GM19025 (cell line): Measurements from ENCODE around the gene TRMT1.
"Not testable (repeated sequence)": the region's sequence is repeated elsewhere in the genome, so short reads cannot be mapped to it uniquely, and the experiment has no call there.

ENCODE experiments used
- ATAC-seq: cut with Tn5 transposase; IDR thresholded peaks from one replicate; pipeline ENCODE4 v1.9.1; 2021; ENCODE audit warnings: mild to moderate bottlenecking, low read depth, moderate library complexity; ENCODE audit not compliant: unreplicated experiment

TRMT1 gene

DNA sequence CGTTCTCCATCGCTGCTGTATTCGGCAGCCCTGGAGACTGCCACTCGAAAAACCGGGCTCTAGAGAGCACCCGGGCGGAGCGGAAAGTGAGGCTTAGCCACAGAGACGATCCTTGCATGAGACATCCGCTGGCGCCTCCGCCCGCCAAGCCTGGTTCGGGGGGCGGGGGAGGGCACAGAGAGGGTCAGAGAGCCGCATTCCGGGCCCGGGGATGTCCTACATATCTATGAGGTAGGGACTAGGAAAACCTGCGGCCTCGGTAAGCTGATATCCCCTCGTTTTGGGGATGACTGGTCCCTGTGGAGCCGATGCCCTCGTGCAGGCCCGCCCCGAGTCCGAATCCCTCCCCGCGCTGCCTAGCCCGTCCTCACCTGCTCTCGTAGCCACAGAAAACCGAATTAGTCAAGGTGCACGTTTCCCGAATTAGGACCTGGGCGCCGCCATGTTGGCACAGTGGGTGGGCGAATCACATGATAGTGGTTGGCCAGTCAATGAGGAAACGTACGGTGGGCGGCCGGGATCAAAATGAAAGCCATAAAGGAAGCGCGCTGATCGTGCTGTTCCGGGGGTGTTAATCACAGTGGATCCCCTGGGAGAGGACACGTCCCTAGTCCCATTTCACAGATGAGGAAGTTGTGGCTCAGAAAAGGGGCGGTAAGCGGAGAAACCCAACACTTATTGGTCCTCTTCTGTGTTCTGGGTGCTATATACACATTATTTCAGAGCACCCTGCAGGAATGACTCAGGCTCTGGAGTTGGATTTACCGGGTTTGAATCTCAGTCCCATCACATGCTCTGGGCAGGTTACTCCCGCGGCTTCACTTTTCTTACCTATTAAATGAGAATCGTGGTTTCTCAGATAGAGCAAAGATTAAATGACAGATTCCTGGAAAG lies at the start of gene TRMT1:
TSS of gene TRMT1 (minus strand) at position 459 of the 894 bp plus-strand sequence. CDS start at position 118, 341 bp downstream.
- no peak for ATAC-seq

DNA sequence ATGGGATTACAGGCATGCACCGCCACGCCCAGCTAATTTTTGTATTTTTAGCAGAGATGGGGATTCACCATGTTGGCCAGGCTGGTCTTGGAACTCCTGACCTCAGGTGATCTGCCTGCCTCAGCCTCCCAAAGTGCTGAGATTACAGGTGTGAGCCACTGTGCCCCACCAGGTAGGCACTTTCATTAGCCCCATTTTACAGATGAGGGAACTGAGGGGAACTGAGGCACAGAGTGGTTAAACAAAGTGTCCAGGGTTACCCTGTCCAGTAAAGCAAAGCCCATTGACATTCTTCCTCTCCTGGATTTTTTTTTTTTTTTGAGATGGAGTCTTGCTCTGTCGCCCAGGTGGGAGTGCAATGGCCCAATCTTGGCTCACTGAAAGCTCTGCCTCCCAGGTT lies 49.6 kb upstream of the TRMT1 start:
- not testable (repeated sequence) for ATAC-seq

DNA sequence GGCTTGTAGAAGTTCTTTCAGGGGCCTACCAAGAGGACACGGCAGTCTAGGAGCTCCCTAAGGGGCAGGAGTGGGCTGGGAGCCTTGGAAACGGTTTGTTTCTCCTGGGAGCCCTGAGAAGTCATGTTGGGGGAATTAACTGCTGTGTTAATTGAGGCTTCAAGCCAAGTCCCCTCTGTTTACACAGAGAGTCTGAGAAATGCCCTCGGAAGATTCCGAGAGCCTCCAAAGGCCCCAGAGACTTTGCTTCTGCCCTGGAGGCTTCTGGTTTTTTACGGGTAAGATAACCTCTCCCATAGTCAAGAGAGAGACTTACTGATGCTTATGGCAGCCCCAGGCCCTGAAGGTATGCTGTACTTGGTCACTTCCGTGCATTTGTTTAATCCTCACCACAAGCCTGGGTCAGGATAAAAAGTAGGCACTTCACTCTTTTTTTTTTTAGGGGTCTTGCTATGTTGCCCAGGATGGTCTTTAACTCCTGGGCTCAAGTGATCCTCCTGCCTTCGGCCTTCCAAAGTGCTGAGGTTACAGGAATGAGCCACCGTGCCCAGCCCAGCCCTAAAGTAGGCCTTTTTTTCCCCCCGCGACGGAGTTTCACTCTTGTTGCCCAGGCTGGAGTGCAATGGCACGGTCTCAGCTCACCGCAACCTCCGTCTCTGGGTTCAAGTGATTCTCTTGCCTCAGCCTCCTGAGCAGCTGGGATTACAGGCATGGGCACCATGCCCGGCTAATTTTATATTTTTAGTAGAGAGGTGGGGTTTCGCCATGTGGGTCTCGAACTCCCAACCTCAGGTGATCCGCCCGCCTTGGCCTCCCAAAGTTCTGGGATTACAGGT lies 48.8 kb upstream of the TRMT1 start:
- no peak for ATAC-seq

DNA sequence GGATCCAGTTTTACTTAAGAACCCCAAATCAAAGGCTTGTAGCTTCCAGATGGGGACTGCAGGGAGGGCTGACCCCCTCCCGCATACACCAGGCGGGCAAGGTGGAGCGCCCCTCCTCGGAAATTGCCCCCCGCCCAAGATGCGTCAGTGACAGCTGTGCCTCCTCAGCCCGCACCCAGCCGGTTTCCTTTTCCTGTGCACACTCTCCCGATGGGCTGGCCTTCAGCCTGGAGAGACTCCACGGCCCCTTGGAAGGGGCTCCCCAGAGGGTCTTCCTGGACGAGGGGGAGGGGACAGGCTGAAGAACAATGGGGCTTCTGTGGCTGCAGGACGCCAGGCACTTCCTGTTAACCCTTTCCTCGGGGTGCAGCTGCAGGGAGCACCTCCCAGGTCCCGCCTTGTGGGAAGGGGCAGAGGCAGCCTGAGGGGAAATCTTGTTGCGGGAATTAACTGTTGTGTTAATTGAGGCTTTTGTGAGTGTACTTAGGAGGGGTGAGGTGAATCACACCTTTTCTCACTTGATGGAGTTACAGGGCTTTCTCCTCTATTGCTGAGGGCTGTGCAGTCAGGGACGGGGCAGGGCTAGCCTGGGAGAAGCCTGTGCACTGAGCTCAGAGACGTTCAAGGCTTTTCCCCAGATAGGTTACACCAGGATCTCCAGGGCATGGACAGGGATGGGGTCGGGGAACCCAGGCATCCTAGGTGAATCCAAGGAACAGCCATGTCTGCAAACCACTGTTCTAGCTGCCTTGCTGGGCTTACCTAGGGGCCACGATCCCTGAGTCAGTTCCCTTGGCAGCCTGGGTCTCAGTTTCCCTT lies 48.0 kb upstream of the TRMT1 start:
- ATAC-seq = no peak

DNA sequence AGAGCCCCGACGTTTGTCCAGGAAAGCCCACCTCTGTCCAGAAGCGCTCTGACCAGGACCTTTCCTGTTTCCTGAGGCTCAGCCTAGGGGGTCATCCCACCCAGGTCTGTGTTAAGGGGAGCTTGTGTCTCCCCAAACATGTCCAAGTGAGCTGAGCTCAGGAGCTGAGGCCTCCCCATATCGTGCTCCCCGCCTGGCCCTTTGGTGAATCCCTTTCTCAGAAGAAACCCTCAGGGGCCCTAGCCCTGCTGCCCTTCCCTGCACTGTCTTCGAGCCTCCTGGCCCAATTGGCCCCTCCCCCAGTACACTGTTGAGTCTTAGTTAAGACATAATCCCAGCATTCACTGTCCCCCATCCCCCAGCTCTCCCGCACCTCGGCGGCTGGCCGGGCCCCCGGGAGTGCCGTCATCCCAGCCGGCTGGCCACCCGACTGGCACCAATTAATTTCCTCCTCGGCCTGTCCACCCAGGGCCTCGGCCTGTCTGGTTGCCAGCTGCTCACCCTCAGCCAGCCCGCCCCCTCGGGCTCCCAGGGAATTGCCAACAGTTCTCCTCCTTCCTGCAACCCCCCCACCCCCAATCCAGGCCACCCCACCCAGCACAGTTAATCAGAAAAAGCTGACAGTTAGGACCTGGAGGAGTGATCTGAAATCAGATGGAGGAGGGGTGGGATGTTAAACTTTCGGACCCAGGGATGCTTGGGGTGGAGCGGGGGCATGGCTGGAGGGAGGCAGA lies 47.2 kb upstream of the TRMT1 start:
- no peak for ATAC-seq

DNA sequence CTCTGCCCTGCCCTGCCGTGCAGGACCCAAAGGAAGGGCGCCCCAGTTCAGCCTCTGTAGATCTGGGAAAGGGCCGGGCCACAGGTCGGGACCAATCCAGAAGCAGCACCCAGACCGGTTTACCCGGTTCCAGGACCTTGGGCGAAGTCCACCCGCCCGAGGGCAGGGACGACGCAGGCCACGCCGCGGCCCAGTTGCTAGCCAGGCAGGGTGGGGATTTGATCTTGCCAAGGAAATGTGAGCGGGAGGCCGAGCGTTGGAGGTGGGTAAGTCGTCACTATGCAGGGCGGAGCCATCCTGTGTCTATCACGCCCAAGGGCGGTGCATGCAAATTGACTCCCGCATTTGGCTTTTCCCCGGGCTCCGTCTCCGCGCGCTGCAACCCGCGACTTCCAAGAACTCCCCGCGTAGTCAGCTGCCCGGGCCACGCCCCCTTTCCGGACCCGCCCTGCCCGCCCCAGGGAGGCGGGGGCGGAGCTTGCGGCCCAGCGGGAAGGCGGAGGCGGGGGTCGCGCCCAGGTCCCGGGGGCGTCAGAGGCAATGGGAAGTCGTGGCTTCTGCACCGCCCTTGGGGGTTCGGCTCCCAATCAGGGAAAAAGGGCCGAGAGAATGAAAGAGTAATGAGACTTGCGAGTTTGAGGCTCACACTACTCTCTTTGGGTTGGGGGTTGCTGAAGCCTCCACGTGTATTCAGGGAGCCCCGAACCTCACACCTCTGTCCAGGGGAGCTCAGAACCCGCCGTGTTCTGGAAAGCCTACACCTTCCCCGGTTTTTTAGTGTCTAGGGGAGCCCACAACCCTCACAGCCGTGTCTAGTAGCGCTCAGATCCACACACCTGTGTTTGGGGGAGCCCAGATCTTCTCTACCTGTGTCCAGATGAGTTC lies 46.4 kb upstream of the TRMT1 start:
- ATAC-seq = no peak

DNA sequence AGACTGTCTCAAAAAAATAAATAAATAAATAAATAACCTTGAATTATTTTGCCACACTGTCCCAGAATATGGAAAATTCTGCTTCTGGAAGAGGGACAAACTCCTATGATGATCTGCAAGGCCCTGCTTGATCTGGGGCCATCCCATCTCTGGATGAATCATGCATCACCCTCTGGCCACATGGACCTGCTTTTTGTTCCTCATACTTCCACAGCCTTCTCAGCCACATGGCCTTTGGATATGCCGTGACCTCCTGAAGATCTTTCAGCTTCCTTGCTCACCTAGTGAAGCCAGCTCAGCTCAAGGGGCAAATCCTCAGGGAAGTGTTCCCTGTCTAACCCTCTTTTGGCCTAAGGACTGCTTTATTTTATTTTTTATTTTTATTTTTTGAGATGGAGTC lies 44.0 kb upstream of the TRMT1 start:
- ATAC-seq = no peak

DNA sequence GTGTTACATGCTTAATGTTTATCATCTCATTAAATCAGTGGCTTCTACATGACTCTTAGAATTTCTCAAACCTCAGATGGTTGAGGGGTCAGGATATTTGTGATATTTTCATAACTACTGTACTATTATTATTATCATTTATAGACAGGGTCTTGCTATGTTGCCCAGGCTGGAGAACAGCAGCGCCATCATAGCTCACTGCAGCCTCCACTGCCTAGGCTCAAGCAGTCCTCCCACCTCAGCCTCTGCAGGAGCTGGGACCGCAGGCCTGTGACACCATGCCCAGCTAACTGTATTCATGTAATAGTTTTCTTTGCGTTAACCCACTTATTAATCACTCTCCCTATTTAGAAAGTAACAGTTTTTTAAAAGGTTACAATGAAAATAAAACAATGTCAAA lies 43.2 kb upstream of the TRMT1 start:
- ATAC-seq = no peak

DNA sequence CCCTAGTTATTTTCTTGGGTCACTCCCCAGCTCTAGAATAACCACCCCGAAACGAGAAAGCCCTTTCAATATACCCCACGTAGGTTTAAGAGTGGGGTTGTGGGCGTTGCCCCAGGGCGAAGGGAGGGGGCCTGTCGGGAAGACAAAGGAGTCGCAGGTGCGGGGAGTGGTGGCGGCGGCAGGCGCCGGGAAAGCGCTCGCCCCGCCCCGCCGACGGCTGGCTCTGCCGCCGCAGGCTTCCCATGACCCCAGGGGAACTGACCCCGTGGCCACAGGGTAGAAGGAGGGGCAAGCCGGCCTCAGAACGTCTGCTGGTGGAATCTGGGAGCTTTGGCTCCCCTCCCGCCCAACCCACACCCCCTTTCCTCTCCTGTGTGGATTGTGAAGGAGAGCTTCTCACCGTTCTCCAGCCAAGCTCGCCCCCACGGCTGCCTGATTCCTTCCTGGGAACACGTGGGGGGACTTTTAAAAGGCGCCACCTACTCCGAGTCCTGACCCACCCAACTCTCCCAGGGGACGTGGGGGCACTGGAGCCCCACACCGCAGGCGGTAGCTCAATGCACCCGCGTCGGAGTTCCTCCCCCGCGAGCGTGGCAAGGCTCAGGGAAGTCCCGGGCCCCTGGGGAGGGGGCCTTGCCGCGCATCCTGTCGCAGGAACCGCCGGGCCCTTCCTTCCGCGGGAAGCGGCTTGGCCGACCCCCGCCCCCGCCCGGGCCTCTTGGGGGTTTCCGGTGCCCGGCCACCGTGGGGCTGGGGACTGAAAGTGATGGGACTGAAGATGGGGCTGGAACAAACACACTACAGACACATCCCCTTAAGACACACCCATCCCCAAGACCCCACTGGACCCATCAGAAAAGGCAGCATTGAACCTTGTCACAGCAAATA lies 39.2 kb upstream of the TRMT1 start:
- no peak for ATAC-seq

DNA sequence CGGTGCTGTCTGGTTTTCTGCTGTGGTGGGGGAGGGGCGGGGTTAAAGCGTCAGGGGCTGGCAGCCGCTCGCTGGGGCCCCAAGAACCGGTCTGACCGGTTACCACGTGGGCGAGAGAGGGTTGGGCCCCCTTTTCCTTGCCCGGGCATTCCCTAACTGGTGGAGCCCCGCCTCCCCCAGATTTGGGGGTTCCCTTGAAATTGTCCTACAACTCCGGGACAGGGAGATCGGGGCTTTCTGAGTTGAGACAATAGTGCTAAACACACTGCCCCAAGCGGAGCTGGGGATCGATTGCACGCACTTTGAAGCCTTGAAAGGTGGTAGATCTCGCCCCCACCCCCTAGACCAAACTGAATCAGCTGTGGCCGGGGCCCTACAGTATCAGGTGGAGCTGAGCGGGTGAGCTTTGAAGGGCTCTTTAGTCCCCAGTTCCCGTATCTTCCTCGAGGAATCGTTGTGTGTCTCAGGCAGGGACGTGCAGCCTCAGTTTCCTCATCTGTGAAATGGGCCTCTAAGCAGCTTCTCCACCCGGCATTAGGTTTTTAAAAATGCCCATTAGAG lies 38.5 kb upstream of the TRMT1 start:
- ATAC-seq = no peak

DNA sequence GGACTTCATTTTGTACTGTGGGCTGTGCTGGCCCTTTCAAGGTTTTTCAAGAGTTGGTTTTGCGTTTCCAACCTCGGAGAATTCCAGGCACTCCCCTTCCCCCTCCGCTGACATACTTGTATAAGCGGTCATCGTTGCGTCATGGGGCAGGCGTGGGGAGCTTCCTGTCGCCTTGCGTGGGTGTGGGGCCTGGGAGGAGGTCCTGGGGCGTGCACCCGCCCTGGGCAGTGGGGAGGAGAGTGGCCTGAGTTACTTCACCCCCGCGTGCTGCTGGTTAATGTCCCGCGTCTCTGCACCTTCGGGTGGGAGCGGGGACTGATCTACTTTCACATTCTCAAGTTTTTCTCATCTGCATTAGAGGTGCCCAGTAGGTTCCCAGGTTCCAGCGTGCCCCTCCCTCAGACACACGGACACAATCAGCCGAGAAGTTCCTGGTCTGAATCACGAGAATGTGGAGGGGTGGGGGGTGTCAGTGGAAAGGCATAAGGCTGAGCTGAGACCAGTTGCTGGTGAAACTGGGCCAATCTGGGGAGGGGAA lies 37.8 kb upstream of the TRMT1 start:
- no peak for ATAC-seq

DNA sequence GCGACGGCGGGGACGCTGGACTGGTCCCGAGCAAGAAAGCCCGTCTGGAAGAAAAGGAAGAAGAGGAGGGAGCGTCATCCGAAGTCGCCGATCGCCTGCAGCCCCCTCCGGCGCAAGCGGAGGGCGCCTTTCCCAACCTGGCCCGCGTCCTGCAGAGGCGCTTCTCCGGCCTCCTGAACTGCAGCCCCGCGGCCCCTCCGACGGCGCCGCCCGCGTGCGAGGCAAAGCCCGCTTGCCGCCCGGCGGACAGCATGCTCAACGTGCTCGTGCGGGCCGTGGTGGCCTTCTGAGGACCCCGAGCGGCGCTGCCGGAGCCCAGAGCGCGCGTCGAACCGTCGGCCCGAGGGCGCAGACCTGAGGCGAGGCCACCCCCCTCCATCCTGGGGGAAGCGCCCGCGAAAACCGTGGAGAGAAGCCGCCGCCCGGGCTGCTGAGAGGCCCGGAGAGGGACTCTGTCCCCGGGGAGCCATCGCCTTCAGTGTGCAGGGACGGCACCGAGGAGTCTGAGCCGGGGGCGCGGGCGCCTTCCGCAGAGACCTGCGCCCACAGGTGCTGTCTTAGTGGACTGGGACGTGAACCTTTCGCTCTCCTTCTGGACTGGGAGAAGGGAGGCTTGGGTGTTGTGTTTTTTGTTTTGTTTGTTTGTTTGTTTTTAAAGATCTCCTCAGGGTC lies 37.2 kb upstream of the TRMT1 start:
- no peak for ATAC-seq

DNA sequence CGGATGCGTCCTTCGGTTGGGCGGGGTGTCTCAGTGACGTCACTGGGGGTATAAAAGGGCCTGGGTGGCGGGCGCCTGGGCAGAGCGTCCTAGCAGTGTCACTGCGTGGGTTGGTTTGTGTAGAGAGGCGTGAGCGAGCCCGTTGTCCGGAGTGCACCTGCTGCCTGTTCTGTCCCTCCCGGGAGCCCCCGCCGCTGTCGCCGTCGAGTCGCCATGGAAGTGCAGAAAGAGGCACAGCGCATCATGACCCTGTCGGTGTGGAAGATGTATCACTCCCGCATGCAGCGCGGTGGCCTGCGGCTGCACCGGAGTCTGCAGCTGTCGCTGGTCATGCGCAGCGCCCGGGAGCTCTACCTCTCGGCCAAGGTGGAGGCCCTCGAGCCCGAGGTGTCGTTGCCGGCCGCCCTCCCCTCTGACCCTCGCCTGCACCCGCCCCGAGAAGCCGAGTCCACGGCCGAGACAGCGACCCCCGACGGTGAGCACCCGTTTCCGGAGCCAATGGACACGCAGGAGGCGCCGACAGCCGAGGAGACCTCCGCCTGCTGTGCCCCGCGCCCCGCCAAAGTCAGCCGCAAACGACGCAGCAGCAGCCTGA lies 36.5 kb upstream of the TRMT1 start:
- no peak for ATAC-seq

DNA sequence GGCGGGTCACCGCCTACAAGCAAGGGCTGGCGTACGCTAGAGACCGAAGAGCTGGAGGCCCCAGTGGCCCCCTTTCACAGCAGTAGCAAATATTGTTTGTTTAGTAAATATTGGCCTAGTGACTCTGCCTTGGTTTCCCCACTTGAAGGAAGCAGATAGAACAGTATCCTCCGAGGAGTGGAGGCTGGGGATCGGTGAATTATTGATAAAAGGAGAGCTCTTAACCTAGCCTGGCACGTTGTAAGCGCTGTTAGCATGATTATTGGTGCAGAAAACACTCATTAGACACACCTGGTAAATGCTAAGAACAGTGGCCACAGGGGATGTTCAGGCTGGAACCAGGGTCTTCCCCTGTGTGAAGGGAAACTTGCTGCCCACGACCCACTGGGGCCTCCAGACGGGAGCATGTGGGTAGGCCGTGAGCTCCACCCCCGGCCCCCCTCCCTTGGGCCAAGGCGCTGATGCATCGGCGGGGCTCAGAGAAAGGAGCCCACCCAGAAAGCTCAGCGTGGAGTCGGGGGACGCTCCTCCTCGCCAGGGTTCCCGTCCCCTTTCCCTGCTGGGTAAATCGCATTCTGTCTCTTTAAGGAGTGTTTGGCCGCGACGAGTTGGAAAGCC lies 35.9 kb upstream of the TRMT1 start:
- ATAC-seq = no peak

DNA sequence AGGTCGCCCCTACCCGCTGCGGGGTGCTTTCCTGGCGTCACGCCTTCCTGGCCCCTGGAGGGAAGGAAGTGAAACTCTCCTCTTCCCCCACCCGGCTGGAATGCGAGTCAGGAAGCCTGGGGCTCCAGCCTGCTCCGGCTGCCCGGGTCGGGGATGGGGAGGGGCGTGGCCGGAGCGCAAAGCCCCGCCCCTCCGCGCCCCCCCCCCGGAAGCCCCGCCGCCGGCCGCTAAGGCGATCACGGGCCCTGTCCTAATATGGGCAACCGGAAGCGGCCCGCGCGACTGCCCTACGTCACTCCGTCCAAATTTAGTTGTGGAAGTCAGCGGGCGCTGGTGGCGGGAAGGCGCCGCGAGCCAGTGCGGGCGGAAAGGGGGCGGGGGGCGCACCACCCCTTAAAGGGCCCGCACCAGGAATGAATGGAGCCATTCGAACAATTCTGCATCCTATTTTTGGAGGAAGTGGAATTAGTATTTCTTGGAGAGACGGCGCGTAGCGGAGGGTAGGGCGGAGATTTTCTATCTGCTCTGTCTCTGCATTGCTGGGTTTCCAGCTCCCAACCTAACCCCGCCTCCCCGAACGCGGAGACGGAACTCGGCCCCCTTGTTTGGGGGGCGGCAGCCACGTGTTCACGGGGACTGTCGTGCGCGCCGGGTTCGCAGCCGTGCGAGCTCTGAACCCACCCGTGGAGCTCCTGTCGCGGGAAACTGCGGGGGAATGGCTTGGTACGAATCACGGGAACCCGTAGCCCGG lies 35.2 kb upstream of the TRMT1 start:
- ATAC-seq = peak; percentile 42
